Liver (tissue), 9 donors: ENCODE measurements around the gene CR1. TPM values are rescaled to one million over a fixed set of nuclear protein-coding genes. Genes with fewer than 3 reads are reported as not detected.

ENCODE experiments used
- DNase-seq: peaks from one replicate; pipeline ENCODE4 v3.0.0-alpha.2; 2017; ENCODE audit warnings: low spot score
- H3K27ac ChIP-seq, 2 donors: one replicate each; pipeline ENCODE4 v1.7.0; 2013; ENCODE audit warnings: inconsistent platforms in 2 of 2, low read length in 2 of 2, control low read depth in 1 of 2, low read depth in 1 of 2, mild to moderate bottlenecking in 1 of 2
- H3K27me3 ChIP-seq, 4 donors: one replicate each; pipeline versions ENCODE4 v1.6.1 to v1.7.0; 2013; ENCODE audit warnings: low read length in 3 of 4, inconsistent platforms in 1 of 4, mild to moderate bottlenecking in 1 of 4, moderate library complexity in 1 of 4; ENCODE audit not compliant: control insufficient read depth in 4 of 4, insufficient read depth in 4 of 4
- H3K36me3 ChIP-seq, 4 donors: one replicate each; pipeline versions ENCODE4 v1.6.1 to v1.7.0; 2013; ENCODE audit warnings: low read length in 3 of 4, mild to moderate bottlenecking in 3 of 4, low read depth in 1 of 4, moderate library complexity in 1 of 4; ENCODE audit not compliant: control insufficient read depth in 4 of 4, insufficient read depth in 3 of 4
- H3K4me1 ChIP-seq, 4 donors: one replicate each; pipeline versions ENCODE4 v1.6.1 to v1.7.0; 2013; ENCODE audit warnings: low read length in 3 of 4, mild to moderate bottlenecking in 3 of 4, moderate library complexity in 1 of 4; ENCODE audit not compliant: control insufficient read depth in 4 of 4, insufficient read depth in 4 of 4
- H3K4me3 ChIP-seq, 3 donors: one replicate each; pipeline versions ENCODE4 v1.6.1 to v1.7.0; 2013; ENCODE audit warnings: low read length in 3 of 3, control low read depth in 1 of 3, low read depth in 1 of 3, mild to moderate bottlenecking in 1 of 3
- H3K9ac ChIP-seq, 2 donors: one replicate each; pipeline ENCODE4 v1.7.0; 2013; ENCODE audit warnings: low read length in 2 of 2, mild to moderate bottlenecking in 2 of 2, moderate library complexity in 2 of 2, control low read depth in 1 of 2, low read depth in 1 of 2
- H3K9me3 ChIP-seq, 4 donors: one replicate each; pipeline versions ENCODE4 v1.6.1 to v1.7.0; 2013; ENCODE audit warnings: low read length in 3 of 4; ENCODE audit not compliant: control insufficient read depth in 4 of 4
- ATF3 ChIP-seq: IDR thresholded peaks from 2 replicates; pipeline ENCODE4 v1.6.1; 2016; ENCODE audit warnings: antibody characterized with exemption
- CTCF ChIP-seq: fragments of 150-350 bp; IDR thresholded peaks from 2 replicates; pipeline ENCODE4 v1.5.1; 2017; ENCODE audit warnings: improper control_type of control experiment, low read depth, low read length; ENCODE audit not compliant: missing input control
- EGR1 ChIP-seq, 2 donors: IDR thresholded peaks; 2 replicates each; pipeline ENCODE4 v1.6.1; 2016 to 2018; ENCODE audit warnings: antibody characterized with exemption in 2 of 2, low read depth in 2 of 2
- FOXA1 ChIP-seq: IDR thresholded peaks from 2 replicates; pipeline ENCODE4 v1.6.1; 2016; ENCODE audit warnings: antibody characterized with exemption
- FOXA2 ChIP-seq: IDR thresholded peaks from 2 replicates; pipeline ENCODE4 v1.6.1; 2016; ENCODE audit warnings: antibody characterized with exemption
- GABPA ChIP-seq, 2 donors: IDR thresholded peaks in 1 of 2; conservative IDR thresholded peaks in 1 of 2; 2 replicates each; pipeline ENCODE4 v1.6.1; 2016; ENCODE audit warnings: antibody characterized with exemption in 2 of 2, mild to moderate bottlenecking in 1 of 2, moderate library complexity in 1 of 2
- HNF4A ChIP-seq, 2 donors: conservative IDR thresholded peaks; 2 replicates each; pipeline ENCODE4 v1.6.1; 2016; ENCODE audit warnings: antibody characterized with exemption in 2 of 2, mild to moderate bottlenecking in 2 of 2
- HNF4G ChIP-seq: IDR thresholded peaks from 2 replicates; pipeline ENCODE4 v1.6.1; 2016; ENCODE audit warnings: antibody characterized with exemption
- JUND ChIP-seq, 2 donors: IDR thresholded peaks; 2 replicates each; pipeline ENCODE4 v1.6.1; 2016; ENCODE audit warnings: antibody characterized with exemption in 2 of 2
- NR2F2 ChIP-seq: IDR thresholded peaks from 2 replicates; pipeline ENCODE4 v1.6.1; 2016; ENCODE audit warnings: antibody characterized with exemption
- RAD21 ChIP-seq, 2 donors: IDR thresholded peaks; 2 replicates each; pipeline ENCODE4 v1.6.1; 2016; ENCODE audit warnings: antibody characterized with exemption in 2 of 2, mild to moderate bottlenecking in 2 of 2
- RXRA ChIP-seq, 2 donors: IDR thresholded peaks; 2 replicates each; pipeline ENCODE4 v1.6.1; 2017 to 2018; ENCODE audit warnings: antibody characterized with exemption in 2 of 2, mild to moderate bottlenecking in 1 of 2
- SP1 ChIP-seq: IDR thresholded peaks from 2 replicates; pipeline ENCODE4 v1.6.1; 2018; ENCODE audit warnings: antibody characterized with exemption, mild to moderate bottlenecking
- TAF1 ChIP-seq: conservative IDR thresholded peaks from 2 replicates; pipeline ENCODE4 v1.6.1; 2016; ENCODE audit warnings: antibody characterized with exemption, mild to moderate bottlenecking
- YY1 ChIP-seq: IDR thresholded peaks from 2 replicates; pipeline ENCODE4 v1.6.1; 2016; ENCODE audit warnings: antibody characterized with exemption, mild to moderate bottlenecking
- ZBTB33 ChIP-seq: IDR thresholded peaks from 2 replicates; pipeline ENCODE4 v1.6.1; 2016; ENCODE audit warnings: antibody characterized with exemption
- WGBS: extraction: QIAGEN DNeasy Blood & Tissue Kit; methylation state at CpG from one replicate; pipeline ENCODE4 v1.1.7; 2013; 5-methylcytosine and 5-hydroxymethylcytosine counted together
- polyA plus RNA-seq, 2 donors: library from polyadenylated mRNA; stranded (reverse) in 1 of 2; unstranded in 1 of 2; fragments of 200-250 nt in 1 of 2; fragments of >200 nt in 1 of 2; fragmentation: Nextera tagmentation in 1 of 2; extraction: Ambion mirVana in 1 of 2; gene quantifications; one replicate each; pipeline versions ENCODE4 v1.2.1 to v1.2.3, GENCODE V29; 2013 to 2015
- total RNA-seq, 2 donors: library from RNA; depleted of rRNA; stranded (reverse); fragments of >200 nt; gene quantifications; one replicate each; pipeline ENCODE4 v1.2.3, GENCODE V29; 2014
- TF ChIP-seq, protein P1 (sequence below): IDR thresholded peaks from 2 replicates; pipeline ENCODE4 v1.6.1; 2016; ENCODE audit warnings: antibody characterized with exemption, mild to moderate bottlenecking
- TF ChIP-seq, protein P2 (sequence below): IDR thresholded peaks from 2 replicates; pipeline ENCODE4 v1.6.1; 2016; ENCODE audit warnings: antibody characterized with exemption
- donor health status: healthy.
- donor health status: healthy.
- donor health status: healthy.
- donor health status: healthy.
- donor health status: healthy.

CR1 gene
- total and polyA plus RNA-seq, 4 donors: 0.78 to 16.7 (median 7.4) TPM

DNA sequence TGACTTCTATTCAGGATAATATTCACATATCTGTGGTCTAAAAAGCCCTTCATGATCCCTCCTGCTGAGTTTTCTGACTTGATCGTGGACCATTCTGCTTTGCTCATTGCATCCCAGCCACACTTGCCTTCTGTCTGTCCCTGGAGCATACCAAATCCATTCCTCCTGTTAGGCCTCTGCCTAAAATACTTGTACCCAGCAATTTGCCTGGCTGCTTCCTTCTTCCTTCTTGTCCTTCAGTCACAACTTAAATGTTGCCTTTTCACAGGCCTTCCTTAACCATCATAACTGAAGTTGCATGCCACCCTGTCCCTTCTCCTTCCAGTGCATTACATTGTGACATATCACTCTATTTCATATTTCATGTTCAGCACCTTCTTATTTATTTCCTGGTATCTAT lies 37.5 kb upstream of the CR1 start:
- 97% methylated on average over 1 of the region's 1 CpG for WGBS
- no peak for DNase-seq
- TF ChIP-seq GABPA (IDR thresholded peaks at IDR 0.05 in 1 of 2, conservative IDR thresholded peaks at IDR 0.05 in 1 of 2) (no peak), FOXA2 (no peak), RXRA (IDR thresholded peaks at IDR 0.05) (no peak), YY1 (no peak), NR2F2 (no peak), CTCF (no peak), TAF1 (no peak), HNF4G (no peak), JUND (IDR thresholded peaks at IDR 0.05) (no peak), HNF4A (conservative IDR thresholded peaks at IDR 0.05) (no peak), RAD21 (IDR thresholded peaks at IDR 0.05) (no peak), ATF3 (no peak), FOXA1 (no peak), SP1 (no peak), EGR1 (IDR thresholded peaks at IDR 0.05; ENCODE audit: low read depth in 2 of 2) (no peak), ZBTB33 (no peak)
- TF ChIP-seq, protein P1, sequence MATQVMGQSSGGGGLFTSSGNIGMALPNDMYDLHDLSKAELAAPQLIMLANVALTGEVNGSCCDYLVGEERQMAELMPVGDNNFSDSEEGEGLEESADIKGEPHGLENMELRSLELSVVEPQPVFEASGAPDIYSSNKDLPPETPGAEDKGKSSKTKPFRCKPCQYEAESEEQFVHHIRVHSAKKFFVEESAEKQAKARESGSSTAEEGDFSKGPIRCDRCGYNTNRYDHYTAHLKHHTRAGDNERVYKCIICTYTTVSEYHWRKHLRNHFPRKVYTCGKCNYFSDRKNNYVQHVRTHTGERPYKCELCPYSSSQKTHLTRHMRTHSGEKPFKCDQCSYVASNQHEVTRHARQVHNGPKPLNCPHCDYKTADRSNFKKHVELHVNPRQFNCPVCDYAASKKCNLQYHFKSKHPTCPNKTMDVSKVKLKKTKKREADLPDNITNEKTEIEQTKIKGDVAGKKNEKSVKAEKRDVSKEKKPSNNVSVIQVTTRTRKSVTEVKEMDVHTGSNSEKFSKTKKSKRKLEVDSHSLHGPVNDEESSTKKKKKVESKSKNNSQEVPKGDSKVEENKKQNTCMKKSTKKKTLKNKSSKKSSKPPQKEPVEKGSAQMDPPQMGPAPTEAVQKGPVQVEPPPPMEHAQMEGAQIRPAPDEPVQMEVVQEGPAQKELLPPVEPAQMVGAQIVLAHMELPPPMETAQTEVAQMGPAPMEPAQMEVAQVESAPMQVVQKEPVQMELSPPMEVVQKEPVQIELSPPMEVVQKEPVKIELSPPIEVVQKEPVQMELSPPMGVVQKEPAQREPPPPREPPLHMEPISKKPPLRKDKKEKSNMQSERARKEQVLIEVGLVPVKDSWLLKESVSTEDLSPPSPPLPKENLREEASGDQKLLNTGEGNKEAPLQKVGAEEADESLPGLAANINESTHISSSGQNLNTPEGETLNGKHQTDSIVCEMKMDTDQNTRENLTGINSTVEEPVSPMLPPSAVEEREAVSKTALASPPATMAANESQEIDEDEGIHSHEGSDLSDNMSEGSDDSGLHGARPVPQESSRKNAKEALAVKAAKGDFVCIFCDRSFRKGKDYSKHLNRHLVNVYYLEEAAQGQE: no peak
- TF ChIP-seq, protein P2, sequence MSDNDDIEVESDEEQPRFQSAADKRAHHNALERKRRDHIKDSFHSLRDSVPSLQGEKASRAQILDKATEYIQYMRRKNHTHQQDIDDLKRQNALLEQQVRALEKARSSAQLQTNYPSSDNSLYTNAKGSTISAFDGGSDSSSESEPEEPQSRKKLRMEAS: no peak
- Histone ChIP-seq H3K9me3 (no peaks in the 10 kb centered on the region), H3K4me3 (no peak overlapping the region), H3K4me1 (peaks cover 5 to 9% (median 9%) of the 10 kb centered on the region in 4 donors), H3K27me3 (peaks cover 0 to 5% (median under 1%) of the 10 kb centered on the region in 4 donors), H3K36me3 (no peaks in the 10 kb centered on the region), H3K27ac (no peak overlapping the region), H3K9ac (no peak overlapping the region)
